OCI-LY7 (cell line): ENCODE data around the gene HID1. TPM values are rescaled to one million over a fixed set of nuclear protein-coding genes. Genes with fewer than 3 reads are reported as not detected.

Source experiments
- BruUV-seq: library from RNA; stranded (reverse); fragments of 400-500 nt; replicated peaks from 2 replicates; lab custom pipeline; 2021; lab: Mats Ljungman, UMichigan
- CTCF ChIA-PET: fragments of 300-600 bp; sonication (Branson Sonifier 250); formaldehyde crosslinking; loops from one replicate; lab custom pipeline; 2022; ENCODE audit warnings: antibody characterized with exemption; ENCODE audit not compliant: unreplicated experiment; lab: Charles Lee
- POLR2A ChIA-PET: fragments of 300-600 bp; sonication (Branson Sonifier 250); formaldehyde crosslinking; loops from one replicate; lab custom pipeline; 2022; ENCODE audit warnings: antibody characterized with exemption; lab: Charles Lee
- DNase-seq: peaks from one replicate; pipeline ENCODE4 v3.0.0-alpha.2; 2015; ENCODE audit warnings: low spot score
- H2AFZ ChIP-seq: fragments of 200-600 bp; sonication (generic), shearing (Covaris generic); 2 replicates; pipeline ENCODE4 v1.6.1; 2014; ENCODE audit warnings: mild to moderate bottlenecking, antibody characterized with exemption, low read length, moderate library complexity
- H3K27ac ChIP-seq: fragments of 200-600 bp; sonication (generic); 2 replicates; pipeline ENCODE4 v1.5.1; 2014; ENCODE audit warnings: mixed run types, low read depth, mild to moderate bottlenecking, moderate library complexity, low read length, inconsistent platforms; ENCODE audit not compliant: poor library complexity, severe bottlenecking
- H3K36me3 ChIP-seq: fragments of 200-600 bp; sonication (generic); 2 replicates; pipeline ENCODE4 v1.6.1; 2014; ENCODE audit warnings: mild to moderate bottlenecking, antibody characterized with exemption, low read length, moderate library complexity, mixed read lengths; ENCODE audit not compliant: insufficient read depth
- H3K4me1 ChIP-seq: fragments of 200-600 bp; sonication (generic); 2 replicates; pipeline ENCODE4 v1.5.1; 2014; ENCODE audit warnings: mild to moderate bottlenecking, low read length; ENCODE audit not compliant: insufficient read depth, poor library complexity, severe bottlenecking
- H3K4me2 ChIP-seq: fragments of 200-600 bp; sonication (generic); 2 replicates; pipeline ENCODE4 v1.6.1; 2014; ENCODE audit warnings: mild to moderate bottlenecking, low read length
- H3K4me3 ChIP-seq: fragments of 200-600 bp; sonication (generic); 2 replicates; pipeline ENCODE4 v1.5.1; 2014; ENCODE audit warnings: mild to moderate bottlenecking, low read depth, low read length; ENCODE audit not compliant: poor library complexity, severe bottlenecking
- H3K79me2 ChIP-seq: fragments of 200-600 bp; sonication (generic); 2 replicates; pipeline ENCODE4 v1.6.1; 2016; ENCODE audit warnings: low read depth, mild to moderate bottlenecking, low read length, moderate library complexity, mixed read lengths; ENCODE audit not compliant: insufficient read depth
- H3K9me2 ChIP-seq: fragments of 200-600 bp; sonication (generic); 2 replicates; pipeline ENCODE4 v1.6.1; 2016; ENCODE audit warnings: mild to moderate bottlenecking, low read length, mixed read lengths; ENCODE audit not compliant: insufficient read depth
- H3K9me3 ChIP-seq: fragments of 200-600 bp; sonication (generic); 2 replicates; pipeline ENCODE4 v1.6.1; 2014; ENCODE audit warnings: mild to moderate bottlenecking, mixed run types, low read length, mixed read lengths
- H4K20me1 ChIP-seq: fragments of 200-600 bp; sonication (generic); 2 replicates; pipeline ENCODE4 v1.6.1; 2014; ENCODE audit warnings: mild to moderate bottlenecking, antibody characterized with exemption, low read length, moderate library complexity, mixed read lengths; ENCODE audit not compliant: insufficient read depth
- EZH2phosphoT487 ChIP-seq: fragments of 200-600 bp; sonication (generic); IDR thresholded peaks from 2 replicates; pipeline ENCODE4 v1.6.1; 2018; ENCODE audit warnings: low read depth, borderline replicate concordance, mild to moderate bottlenecking, mixed run types, antibody characterized with exemption, low read length, moderate library complexity, mixed read lengths
- intact Hi-C: fragments of 100-400 bp; cut with micrococcal nuclease; formaldehyde crosslinking; loops from one replicate; pipeline ENCODE4 v1.10.0; 2022; ENCODE audit not compliant: unreplicated experiment
- total RNA-seq, 2 experiments: library from RNA; depleted of rRNA in 1 of 2; stranded (reverse); fragments of >200 nt in 1 of 2; shearing (Covaris generic) in 1 of 2; gene quantifications; 2 replicates each; pipeline ENCODE4 v1.2.3, GENCODE V29; 2014 to 2022
- TF ChIP-seq, protein P1 (sequence below): fragments of 200-600 bp; sonication (generic); conservative IDR thresholded peaks from 2 replicates; pipeline ENCODE4 v1.5.1; 2014; ENCODE audit warnings: mild to moderate bottlenecking, antibody characterized with exemption, low read length, moderate library complexity, mixed read lengths

HID1 gene
- total RNA-seq, 2 experiments from 2014 or later, result 0.35 to 8.5 TPM

DNA sequence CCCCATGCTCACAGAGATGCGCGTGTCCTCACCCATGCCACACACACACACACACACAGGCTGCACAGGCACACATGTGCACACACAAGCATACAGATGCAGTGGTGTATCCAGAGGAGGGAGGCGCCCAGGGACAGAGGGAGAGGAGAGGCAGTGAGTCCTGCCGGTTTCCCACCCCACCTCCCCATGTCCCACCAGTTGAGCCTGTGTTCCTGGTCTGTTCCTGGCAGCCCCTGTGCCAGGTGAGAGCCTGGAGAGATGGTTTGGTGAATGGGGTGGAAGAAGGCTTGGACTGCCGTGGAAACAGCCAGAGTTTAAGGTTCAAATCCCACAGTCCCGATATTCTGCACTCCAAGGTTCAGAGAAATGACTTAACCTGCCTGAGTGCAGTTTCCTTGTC lies 68.9 kb downstream of the HID1 start:
- DNase-seq, result no peak
- Histone ChIP-seq H3K4me2 (no peak overlapping the region), H3K27ac (no peak overlapping the region), H3K9me3 (no peaks in the 10 kb centered on the region), H2AFZ (no peak overlapping the region), H3K9me2 (no peaks in the 10 kb centered on the region), H3K4me1 (no peaks in the 10 kb centered on the region), H3K36me3 (no peaks in the 10 kb centered on the region), H3K4me3 (no peak overlapping the region), H3K79me2 (no peaks in the 10 kb centered on the region), H4K20me1 (no peaks in the 10 kb centered on the region)
- TF ChIP-seq, protein P1, sequence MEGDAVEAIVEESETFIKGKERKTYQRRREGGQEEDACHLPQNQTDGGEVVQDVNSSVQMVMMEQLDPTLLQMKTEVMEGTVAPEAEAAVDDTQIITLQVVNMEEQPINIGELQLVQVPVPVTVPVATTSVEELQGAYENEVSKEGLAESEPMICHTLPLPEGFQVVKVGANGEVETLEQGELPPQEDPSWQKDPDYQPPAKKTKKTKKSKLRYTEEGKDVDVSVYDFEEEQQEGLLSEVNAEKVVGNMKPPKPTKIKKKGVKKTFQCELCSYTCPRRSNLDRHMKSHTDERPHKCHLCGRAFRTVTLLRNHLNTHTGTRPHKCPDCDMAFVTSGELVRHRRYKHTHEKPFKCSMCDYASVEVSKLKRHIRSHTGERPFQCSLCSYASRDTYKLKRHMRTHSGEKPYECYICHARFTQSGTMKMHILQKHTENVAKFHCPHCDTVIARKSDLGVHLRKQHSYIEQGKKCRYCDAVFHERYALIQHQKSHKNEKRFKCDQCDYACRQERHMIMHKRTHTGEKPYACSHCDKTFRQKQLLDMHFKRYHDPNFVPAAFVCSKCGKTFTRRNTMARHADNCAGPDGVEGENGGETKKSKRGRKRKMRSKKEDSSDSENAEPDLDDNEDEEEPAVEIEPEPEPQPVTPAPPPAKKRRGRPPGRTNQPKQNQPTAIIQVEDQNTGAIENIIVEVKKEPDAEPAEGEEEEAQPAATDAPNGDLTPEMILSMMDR, result no peak
- TF ChIP-seq EZH2phosphoT487, result no peak
- CTCF ChIA-PET, result interaction anchor here (0.6 kb wide), 1 partner anchor 22 kb away, joined by 4 read pairs; no protein-coding TSS in a partner anchor
- no TSS peak for BruUV-seq
- intact Hi-C loops, result no loop called here
- POLR2A ChIA-PET, result no interaction called here

DNA sequence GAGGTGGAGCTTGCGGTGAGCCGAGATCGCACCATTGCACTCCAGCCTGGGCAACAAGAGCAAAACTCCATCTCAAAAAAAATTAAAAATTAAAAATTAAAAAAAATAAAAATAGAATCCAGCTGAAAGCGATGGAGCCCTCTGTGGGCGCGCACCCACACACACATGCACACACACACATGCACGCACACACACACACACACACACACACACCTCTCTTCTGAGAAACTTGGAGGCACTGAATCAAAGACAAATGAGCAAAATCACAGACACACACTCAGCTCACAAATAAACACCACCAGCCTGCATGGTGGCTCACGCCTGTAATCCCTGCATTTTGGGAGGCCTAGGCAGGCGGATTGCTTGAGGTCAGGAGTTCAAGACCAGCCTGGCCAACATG lies 69.5 kb downstream of the HID1 start:
- no peak for DNase-seq
- Histone ChIP-seq H3K79me2 (no peaks in the 10 kb centered on the region), H3K4me1 (no peaks in the 10 kb centered on the region), H3K36me3 (no peaks in the 10 kb centered on the region), H3K27ac (no peak overlapping the region), H3K9me3 (no peaks in the 10 kb centered on the region), H3K9me2 (no peaks in the 10 kb centered on the region), H3K4me3 (no peak overlapping the region), H4K20me1 (no peaks in the 10 kb centered on the region), H3K4me2 (no peak overlapping the region), H2AFZ (no peak overlapping the region)
- POLR2A ChIA-PET, result no interaction called here
- intact Hi-C loops, result no loop called here
- CTCF ChIA-PET, result interaction anchor here (0.6 kb wide), 1 partner anchor 21 kb away, joined by 4 read pairs; no protein-coding TSS in a partner anchor
- BruUV-seq, result no TSS peak
- TF ChIP-seq EZH2phosphoT487, result no peak
- TF ChIP-seq, protein P1, result no peak

DNA sequence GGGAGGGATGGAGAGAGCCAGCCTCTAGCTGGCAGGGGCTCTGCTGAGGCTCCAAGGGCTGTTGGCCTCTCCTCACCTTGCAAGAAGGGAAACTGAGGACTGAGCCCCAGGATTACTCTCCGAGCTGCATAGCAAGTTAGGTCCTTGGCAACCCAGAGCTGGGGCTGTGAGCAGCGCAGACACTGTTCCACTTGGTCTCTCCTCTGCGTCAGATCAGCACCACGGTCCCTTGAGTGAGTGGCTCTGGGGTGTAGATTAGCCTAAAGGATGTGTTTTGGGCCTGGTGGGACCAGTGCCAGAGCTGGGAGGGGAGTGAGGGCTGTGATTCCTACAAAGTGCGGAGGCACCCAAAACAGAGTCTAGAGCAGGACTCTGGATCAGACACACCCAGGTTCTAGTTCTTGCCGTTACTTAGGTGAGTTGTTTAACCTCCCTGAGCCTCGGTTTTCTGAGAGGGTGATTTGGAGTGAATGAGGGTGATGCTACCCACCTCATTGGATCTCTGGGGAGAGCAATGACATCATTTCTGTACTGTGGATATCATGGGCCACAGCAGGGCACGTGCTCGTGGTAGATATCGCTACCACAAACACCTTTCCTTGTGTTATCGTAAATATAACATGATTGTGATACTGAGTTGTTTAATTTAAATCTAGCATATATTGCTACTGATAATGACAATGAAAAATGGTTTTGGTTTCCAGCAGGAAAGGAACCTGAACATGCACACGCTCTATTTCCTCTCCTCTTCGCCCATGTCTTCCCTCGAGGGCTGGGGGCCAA lies 71.0 kb downstream of the HID1 start:
- no peaks in the 10 kb centered on the region for H3K9me3 ChIP-seq
- H3K79me2 ChIP-seq, result no peaks in the 10 kb centered on the region
- BruUV-seq, result no TSS peak
- no peaks in the 10 kb centered on the region for H3K9me2 ChIP-seq
- ChIA-PET CTCF (no interaction called here), POLR2A (no interaction called here)
- no peaks in the 10 kb centered on the region for H4K20me1 ChIP-seq
- DNase-seq, result no peak
- H2AFZ ChIP-seq, result no peak overlapping the region
- no peak overlapping the region for H3K27ac ChIP-seq
- no peak overlapping the region for H3K4me2 ChIP-seq
- H3K4me1 ChIP-seq, result no peaks in the 10 kb centered on the region
- no peak overlapping the region for H3K4me3 ChIP-seq
- TF ChIP-seq EZH2phosphoT487, result no peak
- TF ChIP-seq, protein P1, result no peak
- intact Hi-C loops, result no loop called here
- H3K36me3 ChIP-seq, result no peaks in the 10 kb centered on the region
